GM20000 (cell line): ENCODE results near the gene KMT2E.

ENCODE experiments used
- DNase-seq: peaks from one replicate; pipeline ENCODE4 v3.0.0; 2012; ENCODE audit warnings: low spot score
- CTCF ChIP-seq: IDR thresholded peaks from 2 replicates; pipeline ENCODE4 v1.5.1; 2012; ENCODE audit warnings: mild to moderate bottlenecking, control low read depth; ENCODE audit errors: extremely low read depth, missing control alignments

Gene KMT2E

DNA sequence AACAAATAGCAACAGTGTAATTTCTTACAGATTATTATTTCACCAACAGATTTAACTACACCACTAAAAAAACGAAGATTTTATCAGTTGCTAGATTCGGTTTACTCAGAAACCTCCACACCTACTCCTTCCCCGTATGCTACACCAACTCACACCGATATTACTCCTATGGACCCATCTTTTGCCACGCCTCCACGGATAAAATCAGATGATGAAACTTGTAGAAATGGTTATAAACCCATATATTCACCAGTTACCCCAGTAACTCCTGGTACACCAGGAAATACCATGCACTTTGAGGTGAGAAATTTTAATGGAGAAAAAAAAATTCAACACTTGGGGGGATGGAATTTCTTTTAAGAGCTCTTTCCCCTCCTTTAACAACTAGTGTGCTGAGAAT, 92.5 kb downstream of the KMT2E start:
- TF ChIP-seq CTCF, result no peak

GRCh38 chr7:105107458-105107857, 93.5 kb downstream of the KMT2E start:
- DNase-seq, result no peak
- no peak for TF ChIP-seq CTCF

More for the DNA sequence above, 92.5 kb downstream of the KMT2E start:
- DNase-seq, result no peak

- TF ChIP-seq CTCF, result no peak
- DNase-seq, result no peak
Observed at GRCh38 chr7:105112440-105113418, 98.7 kb downstream of the KMT2E start.

- peak; percentile 8 for DNase-seq
- TF ChIP-seq CTCF, result no peak
Observed at GRCh38 chr7:105118612-105119600, 104.9 kb downstream of the KMT2E start.

DNA sequence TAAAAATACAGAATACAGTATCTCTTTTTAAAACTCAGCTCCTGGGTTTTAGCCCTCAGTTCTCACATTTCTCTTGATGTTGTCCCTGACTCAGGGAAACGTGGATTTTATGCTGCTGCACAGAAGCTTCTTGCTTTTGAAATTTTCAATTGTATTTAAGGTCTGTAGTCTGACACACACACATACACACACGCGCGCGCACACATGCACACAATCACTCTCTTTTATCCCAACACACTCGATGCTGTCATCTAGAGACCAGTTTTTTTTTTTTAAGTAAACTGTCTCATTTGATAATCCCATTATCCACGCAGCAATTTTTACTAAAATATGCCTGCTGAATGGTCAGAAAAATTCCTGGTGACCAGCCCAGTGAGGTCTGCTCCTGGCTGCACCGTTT, 108.6 kb downstream of the KMT2E start:
- no peak for TF ChIP-seq CTCF
- no peak for DNase-seq

GRCh38 chr7:105125745-105126144, 111.7 kb downstream of the KMT2E start:
- no peak for TF ChIP-seq CTCF
- no peak for DNase-seq
